GM21528 (cell line): ENCODE data around the gene ARHGEF7.

Source experiments
- ATAC-seq: cut with Tn5 transposase; IDR thresholded peaks from one replicate; pipeline ENCODE4 v1.9.1; 2021; ENCODE audit warnings: mild to moderate bottlenecking, moderate library complexity; ENCODE audit not compliant: unreplicated experiment, low FRiP score

ARHGEF7 gene

DNA sequence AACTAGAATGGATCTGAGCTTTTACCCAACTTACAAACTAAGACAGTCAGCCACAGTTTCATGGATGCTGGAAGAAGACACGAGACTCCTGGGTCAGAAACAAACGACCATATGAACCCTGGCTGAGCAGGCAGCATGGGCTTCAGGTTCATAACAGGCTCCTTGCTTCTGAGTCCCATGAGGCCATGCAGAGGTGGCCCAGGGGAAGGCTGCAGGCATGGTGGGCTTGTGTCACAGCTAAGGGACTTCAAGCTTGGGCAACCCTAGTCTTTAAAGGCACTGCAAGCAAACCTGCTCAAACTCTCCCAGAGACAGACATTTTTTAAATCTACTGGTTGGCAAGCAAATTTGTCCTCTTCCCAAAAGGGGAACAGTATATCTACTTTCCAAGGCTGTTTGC is 5.1 kb upstream of the ARHGEF7 start:
- no peak for ATAC-seq

- ATAC-seq, result no peak
Observed at GRCh38 chr13:111111376-111111937, 3.7 kb upstream of the ARHGEF7 start.

DNA sequence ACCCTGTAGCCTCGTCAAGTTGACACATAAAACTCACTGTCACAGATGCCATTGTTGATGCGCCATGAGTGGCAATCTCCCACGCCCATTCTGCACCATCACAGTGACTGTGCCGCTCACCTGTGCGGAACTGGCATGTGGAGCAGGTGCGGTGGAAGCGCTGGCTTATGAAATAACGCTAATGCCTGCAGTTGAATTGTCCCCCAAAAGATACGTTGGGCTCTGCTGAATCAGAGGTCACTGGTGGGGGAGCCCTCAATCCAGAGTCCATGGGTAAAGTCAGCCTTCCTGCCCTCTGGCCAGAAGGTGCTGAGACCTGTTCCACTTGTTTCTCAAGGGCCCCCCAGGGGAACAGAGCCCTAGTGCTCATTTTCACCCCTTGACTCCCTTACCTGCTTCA is 2.9 kb upstream of the ARHGEF7 start:
- no peak for ATAC-seq

DNA sequence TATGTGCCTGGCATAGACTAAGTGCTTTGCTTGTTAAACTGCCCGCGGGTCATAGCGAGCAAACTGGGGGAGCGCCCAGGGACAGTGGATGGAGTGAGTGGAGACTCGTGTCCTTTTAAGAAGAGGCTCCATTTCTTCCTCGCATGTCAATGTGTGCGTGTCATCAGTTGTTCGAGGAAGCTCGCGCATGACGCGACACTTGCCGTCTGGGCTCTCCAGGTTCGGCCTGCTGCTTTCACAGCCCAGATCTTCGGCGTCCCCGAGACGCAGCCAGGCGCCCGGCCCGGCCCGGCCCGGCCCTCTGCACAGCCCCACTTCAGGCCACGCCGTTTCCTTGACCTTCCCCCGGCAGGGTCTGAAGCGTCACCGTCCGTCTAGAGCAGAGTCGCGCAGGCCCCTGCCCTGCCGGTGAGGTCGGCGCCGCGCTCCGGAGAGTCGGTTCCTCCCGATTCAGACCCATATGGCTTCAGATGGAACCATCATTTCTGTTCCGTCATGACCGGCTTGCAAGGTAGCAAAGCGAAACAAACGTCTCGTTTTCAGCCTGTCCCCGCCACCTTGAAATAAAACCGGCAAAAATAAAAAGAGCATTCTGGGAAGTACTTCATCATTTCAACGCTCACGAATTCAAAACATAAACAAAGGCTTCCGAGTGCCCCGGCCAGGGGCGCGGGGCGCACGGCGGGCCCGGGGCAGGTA is 599 bp upstream of the ARHGEF7 start:
- peak; percentile 34 for ATAC-seq

DNA sequence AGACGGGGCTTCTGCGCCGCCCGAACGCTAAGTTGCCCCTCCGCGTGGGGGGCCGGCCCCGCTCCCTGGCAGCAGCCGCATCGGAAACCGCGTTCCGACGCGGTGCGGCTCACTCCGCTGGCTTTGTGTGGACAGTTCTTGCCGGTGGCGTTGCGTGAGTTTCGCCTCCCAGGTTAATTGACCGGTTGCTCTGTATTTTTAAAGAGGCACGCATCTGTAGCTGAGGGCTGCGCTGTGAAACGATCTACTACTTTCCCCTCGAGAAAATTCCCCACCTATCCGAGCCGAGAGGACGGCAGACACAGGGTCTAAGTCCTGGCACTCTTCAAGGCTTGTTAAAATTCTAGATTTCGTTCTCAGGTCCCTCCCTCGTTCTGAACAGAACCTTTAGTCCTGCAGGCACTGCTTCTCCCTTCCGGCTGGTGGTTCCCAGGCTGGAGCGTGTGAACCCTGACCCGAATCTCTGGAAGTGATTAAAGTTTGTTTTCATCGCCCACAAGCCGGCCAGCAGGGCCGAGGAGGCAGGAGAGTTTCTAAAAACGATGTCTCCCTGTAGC is 933 bp downstream of the ARHGEF7 start:
- no peak for ATAC-seq

- ATAC-seq, result no peak
Observed at GRCh38 chr13:111116856-111117255, 1.7 kb downstream of the ARHGEF7 start.

DNA sequence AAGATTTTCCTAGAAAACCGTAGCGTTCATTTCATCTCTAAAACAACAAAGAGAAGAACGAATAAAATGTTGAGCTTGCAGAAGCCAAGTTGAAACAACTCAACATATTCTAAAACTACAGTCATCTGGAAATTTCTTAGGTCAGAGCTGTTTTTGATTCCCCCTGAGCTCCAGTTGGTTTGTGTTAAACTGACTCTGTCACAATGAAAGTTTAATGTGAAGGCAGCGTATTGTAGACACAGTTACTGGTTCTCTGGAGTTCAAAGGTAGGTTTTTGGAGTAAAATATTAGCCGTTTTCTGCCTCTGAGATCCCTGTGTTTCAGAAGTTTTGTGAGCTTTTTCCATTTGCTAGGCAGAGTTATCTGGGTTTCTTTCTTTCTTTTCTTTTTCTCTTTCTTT is 2.2 kb downstream of the ARHGEF7 start:
- no peak for ATAC-seq

DNA sequence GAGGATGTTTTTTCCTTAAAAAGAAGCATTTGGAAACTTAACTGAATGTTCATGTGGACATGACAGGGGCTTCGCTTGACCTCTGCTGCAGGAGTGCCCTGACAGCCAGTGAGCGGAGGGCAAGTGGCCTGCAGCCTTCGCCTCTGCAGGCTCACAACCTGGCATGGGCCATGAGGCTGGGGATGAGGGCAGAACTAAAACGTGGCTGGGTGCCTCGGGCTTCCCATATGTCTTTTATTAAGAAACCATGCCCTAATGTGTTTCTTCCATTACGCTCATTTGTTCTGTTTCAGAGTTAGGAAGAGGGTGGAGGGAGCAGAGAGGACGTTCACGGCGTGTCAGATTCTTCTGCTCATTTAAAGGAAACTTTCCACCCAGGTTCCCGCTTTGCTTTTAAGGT is 2.9 kb downstream of the ARHGEF7 start:
- ATAC-seq, result no peak

DNA sequence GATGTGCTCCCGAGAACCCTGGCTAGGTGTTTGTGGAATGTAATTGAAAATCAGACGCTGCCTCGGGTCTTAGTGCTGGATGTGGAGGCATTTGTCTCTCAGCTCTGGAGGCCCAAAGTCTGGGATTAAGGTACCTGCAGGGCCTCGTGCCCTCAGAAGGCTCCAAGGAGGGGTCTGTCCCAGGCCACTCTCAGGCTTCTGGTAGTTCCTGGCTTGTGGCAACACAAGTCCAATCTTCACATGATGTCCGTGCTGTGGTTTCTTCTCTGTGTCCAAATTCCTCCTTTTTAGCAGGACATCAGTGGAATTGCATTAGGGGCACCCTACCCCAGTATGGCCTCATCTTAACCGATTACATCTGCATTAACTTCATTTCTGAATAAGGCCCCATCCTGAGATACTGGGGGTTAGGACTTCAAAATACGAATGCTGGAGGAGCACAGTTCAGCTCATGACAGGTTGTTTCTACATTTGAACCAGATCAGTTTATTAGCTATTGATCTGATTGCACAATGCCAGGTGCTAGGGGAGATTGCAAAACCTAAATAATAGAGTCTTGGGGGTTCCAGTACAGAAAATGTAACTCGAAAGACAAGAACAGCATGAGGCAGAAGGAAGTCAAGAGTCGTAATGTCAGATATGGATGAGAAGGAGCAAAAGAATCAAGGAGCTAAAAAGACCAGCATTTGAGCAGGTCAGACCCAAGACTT is 3.9 kb downstream of the ARHGEF7 start:
- ATAC-seq, result no peak

GRCh38 chr13:111119966-111120365 is 4.9 kb downstream of the ARHGEF7 start:
- no peak for ATAC-seq

GRCh38 chr13:111120422-111120821 is 5.3 kb downstream of the ARHGEF7 start:
- ATAC-seq, result no peak

GRCh38 chr13:111120913-111121312 is 5.8 kb downstream of the ARHGEF7 start:
- ATAC-seq, result no peak

- no peak for ATAC-seq
Observed at GRCh38 chr13:111121506-111121905, 6.4 kb downstream of the ARHGEF7 start.

- ATAC-seq, result no peak
Observed at GRCh38 chr13:111122056-111122455, 6.9 kb downstream of the ARHGEF7 start.

DNA sequence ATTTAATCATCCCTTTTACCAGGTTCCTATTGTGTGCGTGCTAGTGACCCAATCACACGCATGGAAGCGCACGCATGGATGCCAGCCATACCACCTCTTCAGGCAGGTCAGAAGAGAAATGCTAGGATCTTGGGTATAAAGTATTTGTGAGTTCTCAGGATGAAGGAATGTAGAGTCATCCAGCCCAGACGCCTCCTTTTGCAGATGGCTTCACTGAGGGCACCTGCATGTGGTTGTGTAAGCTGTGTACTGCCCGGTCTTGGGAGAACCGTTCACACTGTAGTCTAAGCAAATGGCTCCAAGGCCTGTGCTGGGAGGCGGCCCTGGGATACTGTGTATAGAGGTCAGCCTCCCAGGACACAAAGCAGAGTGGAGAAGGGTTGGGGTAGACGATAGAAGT is 7.5 kb downstream of the ARHGEF7 start:
- no peak for ATAC-seq

DNA sequence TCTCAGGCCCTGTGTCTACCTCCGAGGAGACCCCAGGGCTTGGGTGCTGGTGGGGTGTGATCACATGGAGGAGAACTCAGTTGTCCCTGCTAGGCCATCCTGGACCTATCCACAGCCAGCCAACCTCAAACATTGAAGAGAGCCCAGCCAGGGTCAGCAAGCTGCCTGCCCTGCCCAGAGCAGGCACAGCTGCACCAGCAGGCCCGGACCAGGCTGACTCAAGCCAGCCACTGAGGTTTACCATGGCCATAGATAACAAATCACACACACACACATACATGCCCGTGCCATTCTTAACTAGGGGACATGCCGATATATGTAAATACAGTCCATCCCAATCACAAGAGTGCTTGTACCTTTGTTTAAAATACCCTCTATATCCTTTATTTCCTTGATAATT is 8.1 kb downstream of the ARHGEF7 start:
- ATAC-seq, result no peak

DNA sequence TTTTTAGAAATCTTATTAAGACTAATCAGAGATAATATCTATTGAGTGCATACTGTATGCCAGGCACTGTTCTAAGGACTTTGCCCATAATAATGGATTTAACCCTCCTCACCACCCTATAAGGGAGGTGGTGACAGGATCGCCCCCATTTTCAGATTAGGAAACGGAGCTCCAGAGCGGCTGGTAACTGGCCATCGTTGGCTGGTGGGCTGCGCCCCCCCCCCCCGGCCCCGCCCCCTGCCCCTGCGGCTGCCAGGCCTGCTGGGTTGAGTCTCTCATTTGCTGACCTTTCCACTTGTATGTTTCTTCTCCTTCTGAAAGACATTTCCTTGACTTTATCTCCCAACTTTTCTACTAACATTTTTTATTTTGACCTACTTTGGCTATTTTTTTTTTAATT is 8.5 kb downstream of the ARHGEF7 start:
- no peak for ATAC-seq

- ATAC-seq, result no peak
Observed at GRCh38 chr13:111126509-111126908, 11.4 kb downstream of the ARHGEF7 start.

GRCh38 chr13:111129465-111130115 is 14.5 kb downstream of the ARHGEF7 start:
- peak; percentile 99 for ATAC-seq

- ATAC-seq, result no peak
Observed at GRCh38 chr13:111130116-111130508, 15.0 kb downstream of the ARHGEF7 start.

DNA sequence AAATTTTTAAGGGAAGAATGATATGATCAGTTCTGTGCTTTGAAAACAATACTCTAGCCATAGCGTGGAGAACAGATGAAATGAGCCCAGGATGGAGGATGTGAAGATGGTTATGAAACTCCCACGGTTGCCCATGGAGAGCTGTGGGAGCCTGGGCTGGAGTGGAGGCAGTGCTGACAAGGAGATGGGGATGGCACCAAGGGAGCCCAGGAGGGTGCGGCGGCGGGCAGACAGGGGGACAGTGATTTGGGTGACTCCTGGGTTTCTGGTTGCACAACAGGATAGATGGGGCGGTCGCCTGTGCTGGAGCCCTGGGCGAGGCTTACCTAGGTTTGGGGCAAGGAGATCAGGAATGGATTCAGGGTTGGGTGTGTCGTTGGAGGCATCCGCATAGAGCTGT is 15.9 kb downstream of the ARHGEF7 start:
- ATAC-seq, result no peak
